ENCODE results near the gene C1orf226.

Gene C1orf226

DNA sequence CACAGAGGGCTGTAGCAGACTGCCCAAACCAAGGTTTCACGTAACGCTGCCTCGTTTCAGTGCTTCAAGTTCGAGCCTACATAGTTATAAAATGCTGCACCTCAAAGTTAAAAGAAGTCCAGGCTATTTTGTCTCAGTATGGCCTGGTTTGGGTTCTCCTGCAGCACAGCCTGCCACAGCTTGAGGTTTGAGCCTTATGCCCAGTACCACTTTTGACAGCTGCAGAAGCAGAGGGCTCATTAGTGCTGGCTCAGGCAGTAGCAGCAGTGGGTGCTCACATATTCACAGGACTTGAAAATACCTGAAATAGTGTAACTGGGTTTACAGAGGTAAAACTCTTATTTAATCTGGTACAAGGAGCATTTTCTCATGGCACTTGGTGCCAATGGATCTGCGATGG lies 20.2 kb upstream of the C1orf226 start:
- H3K36me3 ChIP-seq, result no peaks in the 10 kb centered on the region
- no peak for DNase-seq
- H3K4me3 ChIP-seq (ENCODE audit: low read depth, low read length), result no peak overlapping the region
- no peaks in the 10 kb centered on the region for H3K4me1 ChIP-seq
- H3K9me3 ChIP-seq, result peaks cover 2% of the 10 kb centered on the region; the same call in 1 of the 2 replicates
- TF ChIP-seq CTCF (IDR thresholded peaks at IDR 0.05; ENCODE audit: low read depth, low read length), result no peak
- no peaks in the 10 kb centered on the region for H3K27me3 ChIP-seq

DNA sequence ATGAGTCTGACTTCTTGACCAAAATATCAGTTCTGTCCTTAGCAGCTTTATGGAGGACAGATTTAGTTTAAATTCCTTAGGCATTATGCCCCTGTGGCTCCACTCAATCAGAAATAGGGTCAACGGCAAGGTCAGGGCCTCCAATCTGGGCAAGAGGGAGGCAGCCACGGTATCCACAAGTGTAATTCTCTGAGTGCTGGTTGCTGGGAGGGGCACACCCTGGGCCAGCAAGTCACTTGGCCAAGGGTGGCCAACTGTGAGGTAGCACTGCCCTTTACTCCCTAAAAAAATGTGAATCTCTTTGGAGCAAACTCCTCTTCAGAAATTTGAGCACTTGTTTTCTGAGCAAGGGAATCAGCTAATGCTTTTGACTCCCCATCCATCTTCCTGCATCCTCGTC lies 17.7 kb upstream of the C1orf226 start:
- DNase-seq, result no peak
- TF ChIP-seq CTCF (IDR thresholded peaks at IDR 0.05; ENCODE audit: low read depth, low read length), result no peak
- H3K4me3 ChIP-seq (ENCODE audit: low read depth, low read length), result no peak overlapping the region
- H3K9me3 ChIP-seq, result no peaks in the 10 kb centered on the region
- no peaks in the 10 kb centered on the region for H3K4me1 ChIP-seq
- no peaks in the 10 kb centered on the region for H3K36me3 ChIP-seq
- H3K27me3 ChIP-seq, result no peaks in the 10 kb centered on the region

GRCh38 chr1:162364498-162364897 lies 17.0 kb upstream of the C1orf226 start:
- no peaks in the 10 kb centered on the region for H3K27me3 ChIP-seq
- no peak for DNase-seq
- no peak for TF ChIP-seq CTCF (IDR thresholded peaks at IDR 0.05; ENCODE audit: low read depth, low read length)
- no peaks in the 10 kb centered on the region for H3K9me3 ChIP-seq
- no peaks in the 10 kb centered on the region for H3K36me3 ChIP-seq
- no peaks in the 10 kb centered on the region for H3K4me1 ChIP-seq
- no peak overlapping the region for H3K4me3 ChIP-seq (ENCODE audit: low read depth, low read length)

DNA sequence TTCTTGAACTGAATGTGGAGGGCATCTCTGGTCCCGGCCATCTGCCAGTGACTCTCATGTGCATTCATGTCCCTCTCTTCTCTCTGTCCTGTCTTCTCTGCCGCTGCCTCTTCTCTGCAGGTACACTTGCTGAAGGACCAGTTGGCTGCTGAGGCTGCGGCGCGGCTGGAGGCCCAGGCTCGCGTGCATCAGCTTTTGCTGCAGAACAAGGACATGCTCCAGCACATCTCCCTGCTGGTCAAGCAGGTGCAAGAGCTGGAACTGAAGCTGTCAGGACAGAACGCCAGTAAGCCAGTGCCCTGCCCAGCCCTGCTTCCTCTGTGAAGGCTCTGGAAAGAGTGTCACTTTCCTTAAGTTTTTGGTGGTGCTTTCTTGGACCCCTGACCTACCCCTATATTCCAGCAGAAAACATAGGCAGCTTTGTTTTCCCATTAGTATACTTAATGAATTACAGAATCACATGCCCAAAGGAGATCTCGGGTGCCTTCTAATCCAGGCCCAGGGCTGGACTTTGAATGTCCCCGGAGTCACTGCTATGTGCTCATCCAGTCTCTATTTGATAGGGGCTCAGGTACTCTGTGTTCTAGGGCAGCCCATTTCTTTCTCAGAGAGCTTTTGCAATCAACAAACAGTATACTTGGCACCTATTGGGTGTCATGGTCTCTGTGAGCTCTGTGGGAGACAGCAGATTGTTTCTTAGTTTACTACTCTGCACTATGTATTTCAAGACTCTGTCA lies 16.1 kb upstream of the C1orf226 start:
- Histone ChIP-seq H3K9me3 (no peaks in the 10 kb centered on the region), H3K4me3 (ENCODE audit: low read depth, low read length) (no peak overlapping the region), H3K36me3 (no peaks in the 10 kb centered on the region), H3K27me3 (no peaks in the 10 kb centered on the region), H3K4me1 (no peaks in the 10 kb centered on the region)
- no peak for DNase-seq
- no peak for TF ChIP-seq CTCF (IDR thresholded peaks at IDR 0.05; ENCODE audit: low read depth, low read length)

DNA sequence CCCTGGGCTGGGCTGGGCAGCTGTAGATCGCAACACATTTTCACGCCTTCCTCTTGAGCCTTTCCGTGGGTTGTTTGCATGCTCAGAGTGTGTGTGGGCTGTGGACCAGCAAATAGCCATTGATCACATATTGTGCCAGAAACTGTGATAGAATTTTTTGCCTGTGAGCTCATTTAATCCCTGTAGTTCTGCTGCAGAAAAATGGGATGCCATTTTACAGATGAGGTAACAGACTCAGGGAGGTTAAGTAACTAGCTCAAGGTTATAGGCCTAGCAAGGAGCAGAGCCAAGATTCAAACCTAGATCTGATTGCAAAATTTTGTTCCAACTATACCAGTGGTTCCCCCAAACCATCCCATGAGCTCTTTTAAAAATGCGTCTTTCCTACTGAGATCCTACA lies 15.4 kb upstream of the C1orf226 start:
- Histone ChIP-seq H3K36me3 (no peaks in the 10 kb centered on the region), H3K9me3 (no peaks in the 10 kb centered on the region), H3K27me3 (no peaks in the 10 kb centered on the region), H3K4me1 (no peaks in the 10 kb centered on the region), H3K4me3 (ENCODE audit: low read depth, low read length) (no peak overlapping the region)
- TF ChIP-seq CTCF (IDR thresholded peaks at IDR 0.05; ENCODE audit: low read depth, low read length), result no peak
- no peak for DNase-seq

DNA sequence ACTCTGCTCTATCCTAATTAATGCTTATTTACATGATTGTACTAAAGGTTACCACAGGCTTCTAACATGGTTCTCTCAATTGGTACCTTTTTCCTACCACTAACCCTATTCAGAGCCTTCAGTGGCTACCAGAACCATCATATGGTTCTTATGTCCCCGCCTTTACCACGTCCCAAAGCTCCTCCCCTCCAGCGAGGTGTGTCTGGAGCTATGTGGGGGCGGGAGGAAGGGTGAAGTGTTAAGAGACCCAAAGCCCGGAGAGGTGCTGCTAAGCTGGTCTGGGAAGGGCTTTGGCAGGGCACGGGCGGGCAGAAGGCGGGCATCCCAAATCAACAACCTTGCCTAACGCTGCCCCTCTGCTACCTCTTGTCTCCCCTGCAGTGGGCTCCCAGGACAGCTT lies 14.9 kb upstream of the C1orf226 start:
- no peak for DNase-seq
- no peak overlapping the region for H3K4me3 ChIP-seq (ENCODE audit: low read depth, low read length)
- H3K36me3 ChIP-seq, result no peaks in the 10 kb centered on the region
- no peak for TF ChIP-seq CTCF (IDR thresholded peaks at IDR 0.05; ENCODE audit: low read depth, low read length)
- H3K4me1 ChIP-seq, result no peaks in the 10 kb centered on the region
- no peaks in the 10 kb centered on the region for H3K9me3 ChIP-seq
- no peaks in the 10 kb centered on the region for H3K27me3 ChIP-seq
